Colon (tissue), 2 donors: Measurements from ENCODE around the gene EVI5L.

Experiments used
- FAIRE-seq: peaks from 2 replicates; lab custom pipeline; 2012; peaks lifted over from hg19 to GRCh38; lab: Jason Lieb, UNC
- donor health status: control.
- donor health status: control.

The EVI5L gene

DNA sequence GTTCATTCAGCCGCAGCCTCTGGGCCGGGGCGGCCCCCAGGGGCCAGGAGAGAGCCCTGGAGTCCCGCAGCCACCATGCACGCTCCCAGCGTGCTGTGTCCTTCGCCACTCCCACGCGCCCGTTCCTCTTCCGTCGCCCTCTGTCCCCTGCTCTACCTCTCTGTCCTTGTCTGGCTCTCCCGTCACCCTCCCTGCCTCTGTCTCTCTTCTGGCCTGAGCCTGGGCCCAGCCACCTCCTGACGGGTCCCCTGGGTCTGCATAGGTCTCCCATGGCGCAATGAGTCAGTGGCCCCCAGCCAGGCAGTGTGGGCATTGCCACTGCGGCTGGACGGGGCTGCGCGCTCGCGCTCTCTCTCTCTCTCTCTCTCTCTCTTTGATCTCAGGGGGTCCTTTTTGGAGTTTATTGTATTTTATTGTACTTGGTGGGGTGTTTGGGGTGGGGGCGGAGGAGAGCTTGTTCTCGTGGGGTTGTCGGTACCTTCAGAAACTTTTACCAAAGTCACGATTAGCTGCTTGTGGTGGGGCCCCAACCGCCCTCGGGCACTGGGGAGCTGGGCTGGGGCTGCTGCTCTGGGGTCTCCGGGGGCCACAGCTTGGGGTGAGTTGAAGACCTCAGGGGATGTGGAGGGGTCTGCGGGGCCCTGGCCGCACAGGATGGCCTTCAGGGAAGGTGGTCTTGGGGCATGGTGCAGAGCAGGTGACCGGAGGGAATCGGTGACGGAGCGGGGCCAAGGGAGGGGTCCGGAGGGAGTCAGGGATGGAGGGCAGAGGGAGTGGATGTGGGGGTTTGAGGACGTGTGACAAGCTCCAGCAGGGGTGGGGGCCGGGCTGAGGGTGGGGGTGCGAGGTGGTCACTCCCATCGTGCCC lies 82.9 kb downstream of the EVI5L start:
- no peak for FAIRE-seq

DNA sequence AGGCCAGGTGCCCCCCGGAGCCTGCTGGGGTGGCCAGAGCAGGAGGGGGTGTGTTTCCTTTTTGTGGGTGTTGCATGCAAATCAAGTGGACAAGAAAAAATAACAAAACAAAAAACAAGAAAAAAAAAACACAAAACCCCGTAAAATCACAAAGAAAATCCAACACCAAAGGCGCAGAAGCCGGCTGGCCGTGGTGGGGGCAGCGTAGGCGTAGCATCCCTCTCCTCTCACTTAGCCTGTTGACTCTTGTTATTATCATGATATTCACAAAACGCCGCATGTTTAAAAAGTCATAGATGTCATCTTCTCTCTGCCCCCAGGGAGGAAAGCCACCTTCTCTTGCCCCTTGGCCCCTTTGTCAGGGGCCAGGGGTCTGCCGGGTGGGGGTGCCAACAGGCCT lies 83.6 kb downstream of the EVI5L start:
- FAIRE-seq, result no peak

DNA sequence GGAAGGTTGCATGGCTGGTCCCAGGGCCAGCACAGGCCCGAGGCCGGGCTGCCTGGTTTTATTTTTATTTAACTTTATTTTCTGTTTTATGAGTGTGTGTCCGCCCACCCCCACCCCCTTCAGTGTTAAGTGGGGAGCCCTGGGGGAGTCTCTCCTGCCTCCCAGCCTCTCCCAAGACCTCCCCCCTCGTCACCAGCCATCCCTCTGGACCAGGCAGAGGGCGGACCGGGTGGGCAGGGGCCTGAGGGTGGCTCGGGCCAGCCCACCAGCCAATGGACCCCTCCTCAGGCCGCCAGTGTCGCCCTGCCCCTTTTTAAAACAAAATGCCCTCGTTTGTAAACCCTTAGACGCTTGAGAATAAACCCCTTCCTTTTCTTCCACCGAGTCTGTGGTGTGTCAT lies 84.1 kb downstream of the EVI5L start:
- no peak for FAIRE-seq
